Measurements from ENCODE around the gene WWC1. TPM values are rescaled to one million over a fixed set of nuclear protein-coding genes. Genes with fewer than 3 reads are reported as not detected.

WWC1 gene
- total RNA-seq, 1 donor from 2014 or later: 32.8 TPM

DNA sequence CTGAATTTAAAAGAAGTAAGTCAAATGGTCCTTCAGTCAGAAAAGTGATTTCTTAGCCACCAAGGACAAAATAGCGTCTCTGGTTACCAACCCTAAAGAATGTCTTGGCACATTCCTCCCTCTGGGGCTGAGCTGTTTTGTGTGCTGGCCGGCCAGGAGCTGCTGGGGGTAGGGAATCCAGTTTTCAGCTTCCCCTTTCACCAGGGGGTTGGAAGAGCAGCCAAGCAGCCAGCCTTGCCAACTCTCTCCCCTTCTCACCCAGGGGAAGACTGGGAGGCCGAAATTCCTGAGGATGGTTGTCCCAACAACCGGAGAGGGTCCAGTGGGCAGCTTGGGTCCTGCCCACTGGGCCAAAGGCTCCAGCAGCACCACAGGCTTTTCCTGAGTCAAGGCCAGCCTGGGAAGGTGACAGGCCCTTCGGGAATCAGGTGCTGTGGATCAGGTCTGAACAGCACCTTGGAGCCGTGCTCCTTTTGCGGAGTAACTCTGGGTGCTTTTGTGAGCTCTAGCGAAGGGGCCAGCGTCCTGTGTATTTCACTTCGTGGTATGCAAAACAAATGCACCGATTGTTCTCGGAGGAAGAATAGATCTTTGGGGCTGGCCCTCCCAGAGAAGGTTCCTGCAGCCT lies 4.2 kb downstream of the WWC1 start:
- DNase-seq (ENCODE audit: low spot score in 2 of 2, unreplicated experiment in 2 of 2): peak in 1 of 2 experiments; percentile 55
- Mint-ChIP-seq H3K27me3 (ENCODE audit: low read depth) (peaks cover 5% of the 10 kb centered on the region), H3K27ac (peak overlapping the region; percentile 85), H3K4me3 (peak overlapping the region; percentile 34), H3K36me3 (no peaks in the 10 kb centered on the region), H3K9me3 (no peaks in the 10 kb centered on the region), H3K4me1 (peaks cover 41% of the 10 kb centered on the region)
- TF ChIP-seq, protein P1, sequence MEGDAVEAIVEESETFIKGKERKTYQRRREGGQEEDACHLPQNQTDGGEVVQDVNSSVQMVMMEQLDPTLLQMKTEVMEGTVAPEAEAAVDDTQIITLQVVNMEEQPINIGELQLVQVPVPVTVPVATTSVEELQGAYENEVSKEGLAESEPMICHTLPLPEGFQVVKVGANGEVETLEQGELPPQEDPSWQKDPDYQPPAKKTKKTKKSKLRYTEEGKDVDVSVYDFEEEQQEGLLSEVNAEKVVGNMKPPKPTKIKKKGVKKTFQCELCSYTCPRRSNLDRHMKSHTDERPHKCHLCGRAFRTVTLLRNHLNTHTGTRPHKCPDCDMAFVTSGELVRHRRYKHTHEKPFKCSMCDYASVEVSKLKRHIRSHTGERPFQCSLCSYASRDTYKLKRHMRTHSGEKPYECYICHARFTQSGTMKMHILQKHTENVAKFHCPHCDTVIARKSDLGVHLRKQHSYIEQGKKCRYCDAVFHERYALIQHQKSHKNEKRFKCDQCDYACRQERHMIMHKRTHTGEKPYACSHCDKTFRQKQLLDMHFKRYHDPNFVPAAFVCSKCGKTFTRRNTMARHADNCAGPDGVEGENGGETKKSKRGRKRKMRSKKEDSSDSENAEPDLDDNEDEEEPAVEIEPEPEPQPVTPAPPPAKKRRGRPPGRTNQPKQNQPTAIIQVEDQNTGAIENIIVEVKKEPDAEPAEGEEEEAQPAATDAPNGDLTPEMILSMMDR (IDR thresholded peaks at IDR 0.05; ENCODE audit: unreplicated experiment): peak; percentile 53

DNA sequence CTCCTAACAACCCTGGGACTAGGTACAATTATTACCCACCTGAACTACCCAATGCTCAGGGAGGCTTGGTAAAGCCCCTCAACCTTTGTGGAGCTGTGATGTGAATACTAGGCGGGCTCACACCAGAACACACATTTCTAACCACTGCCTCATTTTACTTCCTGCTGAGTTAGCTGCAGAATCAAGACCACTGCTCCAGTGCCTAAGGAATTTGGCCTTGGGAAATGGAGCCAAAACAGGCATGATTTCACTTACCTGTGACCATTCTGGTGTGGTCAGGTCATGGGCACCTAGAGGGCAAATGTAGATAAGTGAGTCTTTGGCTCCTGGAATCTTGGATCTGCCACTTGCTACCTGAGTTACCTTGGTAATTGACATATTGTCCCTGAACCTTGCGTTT lies 5.2 kb downstream of the WWC1 start:
- TF ChIP-seq, protein P1 (IDR thresholded peaks at IDR 0.05; ENCODE audit: unreplicated experiment): no peak
- Mint-ChIP-seq H3K27me3 (ENCODE audit: low read depth) (peaks cover 5% of the 10 kb centered on the region), H3K9me3 (no peaks in the 10 kb centered on the region), H3K4me1 (peaks cover 43% of the 10 kb centered on the region), H3K27ac (no peak overlapping the region), H3K4me3 (no peak overlapping the region), H3K36me3 (no peaks in the 10 kb centered on the region)
- DNase-seq (ENCODE audit: low spot score in 2 of 2, unreplicated experiment in 2 of 2): no peak

DNA sequence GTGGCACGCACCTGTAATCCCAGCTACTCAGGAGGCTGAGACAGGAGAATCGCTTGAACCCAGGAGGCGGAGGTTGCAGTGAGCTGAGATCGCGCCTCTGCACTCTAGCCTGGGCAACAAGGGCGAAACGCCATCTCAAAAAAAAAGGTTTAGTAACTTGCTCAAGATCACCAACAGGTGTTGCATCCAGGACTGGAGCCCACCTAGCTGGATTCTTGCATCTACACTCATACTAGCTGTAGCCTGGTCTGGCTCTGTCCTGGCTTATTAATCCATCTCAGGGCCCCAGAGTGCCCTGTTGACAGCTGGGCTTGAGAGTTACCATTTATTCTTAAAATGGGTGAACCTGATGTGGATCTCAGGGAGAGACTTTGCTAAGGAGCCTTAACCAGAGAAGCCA lies 7.5 kb downstream of the WWC1 start:
- Mint-ChIP-seq H3K27me3 (ENCODE audit: low read depth) (no peaks in the 10 kb centered on the region), H3K4me1 (peaks cover 41% of the 10 kb centered on the region), H3K27ac (peak overlapping the region; percentile 66), H3K4me3 (no peak overlapping the region), H3K9me3 (no peaks in the 10 kb centered on the region), H3K36me3 (no peaks in the 10 kb centered on the region)
- TF ChIP-seq, protein P1 (IDR thresholded peaks at IDR 0.05; ENCODE audit: unreplicated experiment): no peak
- DNase-seq (ENCODE audit: low spot score in 2 of 2, unreplicated experiment in 2 of 2): no peak

DNA sequence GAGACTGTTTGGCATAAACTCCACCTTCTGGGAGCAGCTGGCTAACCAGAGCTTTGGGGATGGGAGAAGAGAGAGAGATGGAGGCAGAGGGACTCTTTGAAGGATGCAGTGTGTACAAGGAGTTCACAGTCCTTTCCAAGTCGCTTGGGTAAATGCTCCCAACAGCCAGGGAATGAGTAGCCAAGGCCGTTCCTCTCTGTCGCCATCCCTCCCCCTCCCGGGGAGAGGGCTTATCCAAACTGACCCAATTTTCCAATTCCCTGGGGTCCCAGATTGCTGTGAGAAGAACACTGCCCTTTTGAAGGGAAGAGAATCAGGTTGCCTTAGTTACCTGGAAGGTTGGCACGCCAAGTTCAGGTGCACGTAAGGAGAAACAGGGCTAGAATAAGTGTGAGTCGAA lies 7.9 kb downstream of the WWC1 start:
- Mint-ChIP-seq H3K4me3 (no peak overlapping the region), H3K36me3 (no peaks in the 10 kb centered on the region), H3K4me1 (peaks cover 39% of the 10 kb centered on the region), H3K27me3 (ENCODE audit: low read depth) (no peaks in the 10 kb centered on the region), H3K9me3 (no peaks in the 10 kb centered on the region), H3K27ac (peak overlapping the region; percentile 66)
- TF ChIP-seq, protein P1 (IDR thresholded peaks at IDR 0.05; ENCODE audit: unreplicated experiment): no peak
- DNase-seq (ENCODE audit: low spot score in 2 of 2, unreplicated experiment in 2 of 2): no peak

DNA sequence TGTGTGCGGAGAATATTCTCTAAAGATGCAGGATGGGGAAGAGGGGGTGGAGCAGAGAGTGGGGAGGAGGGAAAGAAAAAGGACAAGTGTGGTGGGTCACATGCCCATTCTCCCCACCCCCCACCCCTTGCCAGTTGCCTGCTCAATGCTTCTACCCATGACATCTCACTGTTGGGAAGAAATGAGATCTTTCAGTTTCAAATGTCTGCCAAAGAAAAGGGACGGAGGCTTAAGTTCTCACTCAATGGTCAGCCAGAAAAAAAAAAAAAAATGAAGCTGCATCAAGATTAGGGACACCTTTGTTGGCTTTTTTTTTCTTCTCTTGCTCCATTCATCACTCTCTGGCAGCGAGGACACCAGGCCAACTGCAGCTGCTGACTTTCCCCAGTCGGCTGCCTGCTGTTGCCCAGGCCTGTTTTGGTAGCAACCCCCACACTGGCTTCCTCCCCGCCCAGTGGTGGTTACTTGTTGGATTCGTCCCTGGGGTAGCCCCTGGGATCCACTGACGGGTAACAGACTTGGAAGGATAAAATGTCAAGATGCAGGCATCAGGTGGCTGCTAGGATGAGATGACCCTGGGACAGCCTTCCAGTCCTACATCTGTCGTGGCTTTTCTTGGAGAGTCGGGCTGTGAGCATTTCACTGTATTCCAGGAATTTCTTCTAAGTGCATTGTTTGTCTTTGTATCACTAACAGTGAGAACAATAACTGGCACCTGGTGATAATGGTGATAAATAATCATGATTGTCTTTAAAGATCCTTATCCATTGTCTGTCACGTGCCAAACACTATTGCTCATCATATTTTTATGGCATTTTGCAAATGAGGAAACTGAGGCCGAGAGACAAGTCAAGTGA lies 9.1 kb downstream of the WWC1 start:
- H3K4me1 Mint-ChIP-seq: peaks cover 31% of the 10 kb centered on the region
- H3K9me3 Mint-ChIP-seq: no peaks in the 10 kb centered on the region

More for the DNA sequence above, 9.1 kb downstream of the WWC1 start:
- TF ChIP-seq, protein P1 (IDR thresholded peaks at IDR 0.05; ENCODE audit: unreplicated experiment): no peak
- no peaks in the 10 kb centered on the region for H3K27me3 Mint-ChIP-seq (ENCODE audit: low read depth)
- no peaks in the 10 kb centered on the region for H3K36me3 Mint-ChIP-seq
- no peak overlapping the region for H3K4me3 Mint-ChIP-seq
- no peak for DNase-seq (ENCODE audit: low spot score in 2 of 2, unreplicated experiment in 2 of 2)
- H3K27ac Mint-ChIP-seq: peak overlapping the region; percentile 27

Data from mesothelial cell of epicardium (in vitro differentiated cells).